ENCODE results near the gene DKK3.

DKK3 gene

DNA sequence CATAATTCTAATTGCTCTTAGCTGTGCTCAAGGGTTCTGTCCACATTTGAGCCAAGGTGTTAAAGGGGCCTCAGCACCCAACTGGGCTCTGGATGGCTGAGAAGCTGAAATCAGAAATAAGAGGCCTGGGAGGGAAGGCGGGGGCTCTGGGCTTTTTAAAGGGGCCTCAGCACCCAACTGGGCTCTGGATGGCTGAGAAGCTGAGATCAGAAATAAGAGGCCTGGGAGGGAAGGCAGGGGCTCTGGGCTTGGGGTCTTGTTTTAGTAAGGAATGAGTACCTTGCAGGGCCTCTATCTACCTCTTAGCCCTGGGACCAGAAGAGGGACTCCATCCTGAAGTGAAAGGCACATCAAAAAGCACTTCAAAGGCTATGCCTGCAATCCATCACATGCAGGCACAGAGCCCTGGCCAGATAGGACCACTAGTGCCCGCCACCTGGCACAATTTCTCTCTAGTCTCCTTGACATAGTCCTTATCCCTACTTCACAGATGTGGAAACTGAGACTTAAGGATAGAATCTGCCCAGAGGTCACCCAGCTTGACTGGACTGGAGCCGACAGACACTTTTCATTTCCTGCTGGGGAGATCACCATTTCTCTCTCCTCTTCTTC, 35.6 kb downstream of the DKK3 start:
- TF ChIP-seq POLR2AphosphoS5 (IDR thresholded peaks at IDR 0.05; ENCODE audit: borderline replicate concordance, low read depth, low read length) (no peak), FOXP2 (optimal IDR thresholded peaks at IDR 0.05; ENCODE audit: control extremely low read depth, extremely low read length, insufficient read depth) (no peak), EZH2 (IDR thresholded peaks at IDR 0.05) (no peak)
- Histone ChIP-seq H3K4me3 (no peak overlapping the region), H3K9ac (ENCODE audit: insufficient read length) (no peak overlapping the region), H3K36me3 (ENCODE audit: insufficient read depth, low read length) (no peaks in the 10 kb centered on the region), H3K9me3 (ENCODE audit: low read depth, low read length) (no peaks in the 10 kb centered on the region), H3K27ac (no peak overlapping the region)
- no peak for DNase-seq (ENCODE audit: low read depth, low spot score)

- TF ChIP-seq FOXP2 (optimal IDR thresholded peaks at IDR 0.05; ENCODE audit: control extremely low read depth, extremely low read length, insufficient read depth) (no peak), POLR2AphosphoS5 (IDR thresholded peaks at IDR 0.05; ENCODE audit: borderline replicate concordance, low read depth, low read length) (no peak), EZH2 (IDR thresholded peaks at IDR 0.05) (no peak)
- H3K4me3 ChIP-seq = no peak overlapping the region
- no peak overlapping the region for H3K9ac ChIP-seq (ENCODE audit: insufficient read length)
- DNase-seq (ENCODE audit: low read depth, low spot score) = no peak
- no peak overlapping the region for H3K27ac ChIP-seq
- no peaks in the 10 kb centered on the region for H3K36me3 ChIP-seq (ENCODE audit: insufficient read depth, low read length)
- no peaks in the 10 kb centered on the region for H3K9me3 ChIP-seq (ENCODE audit: low read depth, low read length)
Measured at GRCh38 chr11:11971906-11972547, 36.4 kb downstream of the DKK3 start.

GRCh38 chr11:11970556-11970955, 37.9 kb downstream of the DKK3 start:
- Histone ChIP-seq H3K27ac (no peak overlapping the region), H3K4me3 (no peak overlapping the region; the same call in 1 of the 2 replicates), H3K9ac (ENCODE audit: insufficient read length) (no peak overlapping the region), H3K36me3 (ENCODE audit: insufficient read depth, low read length) (no peaks in the 10 kb centered on the region), H3K9me3 (ENCODE audit: low read depth, low read length) (no peaks in the 10 kb centered on the region)
- no peak for DNase-seq (ENCODE audit: low read depth, low spot score)
- no peak for TF ChIP-seq POLR2AphosphoS5 (IDR thresholded peaks at IDR 0.05; ENCODE audit: borderline replicate concordance, low read depth, low read length)
- TF ChIP-seq FOXP2 (optimal IDR thresholded peaks at IDR 0.05; ENCODE audit: control extremely low read depth, extremely low read length, insufficient read depth) = no peak
- TF ChIP-seq EZH2 (IDR thresholded peaks at IDR 0.05) = no peak

GRCh38 chr11:11969380-11970215, 38.8 kb downstream of the DKK3 start:
- Histone ChIP-seq H3K9ac (ENCODE audit: insufficient read length) (no peak overlapping the region), H3K4me3 (no peak overlapping the region), H3K9me3 (ENCODE audit: low read depth, low read length) (no peaks in the 10 kb centered on the region), H3K36me3 (ENCODE audit: insufficient read depth, low read length) (no peaks in the 10 kb centered on the region), H3K27ac (no peak overlapping the region)
- TF ChIP-seq FOXP2 (optimal IDR thresholded peaks at IDR 0.05; ENCODE audit: control extremely low read depth, extremely low read length, insufficient read depth) (no peak), POLR2AphosphoS5 (IDR thresholded peaks at IDR 0.05; ENCODE audit: borderline replicate concordance, low read depth, low read length) (no peak), EZH2 (IDR thresholded peaks at IDR 0.05) (no peak)
- no peak for DNase-seq (ENCODE audit: low read depth, low spot score)

- Histone ChIP-seq H3K36me3 (ENCODE audit: insufficient read depth, low read length) (no peaks in the 10 kb centered on the region), H3K27ac (peak overlapping the region; percentile 29; the same call in 1 of the 2 replicates), H3K9me3 (ENCODE audit: low read depth, low read length) (no peaks in the 10 kb centered on the region), H3K9ac (ENCODE audit: insufficient read length) (no peak overlapping the region), H3K4me3 (peak overlapping the region; percentile 52)
- no peak for DNase-seq (ENCODE audit: low read depth, low spot score)
- TF ChIP-seq FOXP2 (optimal IDR thresholded peaks at IDR 0.05; ENCODE audit: control extremely low read depth, extremely low read length, insufficient read depth) (no peak), POLR2AphosphoS5 (IDR thresholded peaks at IDR 0.05; ENCODE audit: borderline replicate concordance, low read depth, low read length) (no peak; the same call in 1 of the 2 replicates), EZH2 (IDR thresholded peaks at IDR 0.05) (no peak)
Measured at GRCh38 chr11:11968511-11969280, 39.7 kb downstream of the DKK3 start.

GRCh38 chr11:11967669-11968510, 40.5 kb downstream of the DKK3 start:
- Histone ChIP-seq H3K4me3 (peak overlapping the region; percentile 52; the same call in 1 of the 2 replicates), H3K27ac (0 out of 2 replicates have a peak overlapping the region, but pooled peaks have one; percentile 12), H3K9ac (ENCODE audit: insufficient read length) (no peak overlapping the region), H3K36me3 (ENCODE audit: insufficient read depth, low read length) (no peaks in the 10 kb centered on the region), H3K9me3 (ENCODE audit: low read depth, low read length) (no peaks in the 10 kb centered on the region)
- DNase-seq (ENCODE audit: low read depth, low spot score) = no peak
- TF ChIP-seq POLR2AphosphoS5 (IDR thresholded peaks at IDR 0.05; ENCODE audit: borderline replicate concordance, low read depth, low read length) (no peak), EZH2 (IDR thresholded peaks at IDR 0.05) (no peak), FOXP2 (optimal IDR thresholded peaks at IDR 0.05; ENCODE audit: control extremely low read depth, extremely low read length, insufficient read depth) (no peak)

Measured in SK-N-MC (cell line).